HG02870 (cell line): ENCODE measurements around the gene ELAVL3.

Experiments
- ATAC-seq: cut with Tn5 transposase; IDR thresholded peaks from one replicate; pipeline ENCODE4 v1.9.1; 2021; ENCODE audit warnings: mild to moderate bottlenecking, moderate library complexity; ENCODE audit not compliant: unreplicated experiment

The ELAVL3 gene

GRCh38 chr19:11480715-11481533, at the start of gene ELAVL3:
Gene ELAVL3, minus strand, starts transcription at chr19:11481046. Its CDS starts 438 bp downstream, at chr19:11480608.
- ATAC-seq = no peak

DNA sequence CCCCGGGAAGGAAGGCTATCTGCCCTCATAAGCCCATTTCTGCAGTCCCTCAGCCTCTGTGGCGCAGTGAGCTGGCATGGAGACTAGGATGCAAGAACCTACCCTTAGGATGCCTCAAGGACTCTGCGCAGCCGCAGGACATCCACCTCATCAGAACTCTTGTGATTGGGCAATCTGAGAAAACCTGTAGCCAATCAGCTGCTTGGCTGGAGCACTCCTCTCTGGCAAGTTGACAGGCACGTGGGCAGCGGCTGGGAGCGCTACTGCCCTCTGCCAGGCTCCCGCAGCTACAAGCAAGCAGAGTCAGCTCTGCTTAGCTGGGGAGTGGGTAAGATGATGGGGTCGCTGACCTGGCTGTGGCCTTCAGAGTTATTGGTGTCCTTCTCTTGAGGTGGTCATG, 49.6 kb upstream of the ELAVL3 start:
- no peak for ATAC-seq

DNA sequence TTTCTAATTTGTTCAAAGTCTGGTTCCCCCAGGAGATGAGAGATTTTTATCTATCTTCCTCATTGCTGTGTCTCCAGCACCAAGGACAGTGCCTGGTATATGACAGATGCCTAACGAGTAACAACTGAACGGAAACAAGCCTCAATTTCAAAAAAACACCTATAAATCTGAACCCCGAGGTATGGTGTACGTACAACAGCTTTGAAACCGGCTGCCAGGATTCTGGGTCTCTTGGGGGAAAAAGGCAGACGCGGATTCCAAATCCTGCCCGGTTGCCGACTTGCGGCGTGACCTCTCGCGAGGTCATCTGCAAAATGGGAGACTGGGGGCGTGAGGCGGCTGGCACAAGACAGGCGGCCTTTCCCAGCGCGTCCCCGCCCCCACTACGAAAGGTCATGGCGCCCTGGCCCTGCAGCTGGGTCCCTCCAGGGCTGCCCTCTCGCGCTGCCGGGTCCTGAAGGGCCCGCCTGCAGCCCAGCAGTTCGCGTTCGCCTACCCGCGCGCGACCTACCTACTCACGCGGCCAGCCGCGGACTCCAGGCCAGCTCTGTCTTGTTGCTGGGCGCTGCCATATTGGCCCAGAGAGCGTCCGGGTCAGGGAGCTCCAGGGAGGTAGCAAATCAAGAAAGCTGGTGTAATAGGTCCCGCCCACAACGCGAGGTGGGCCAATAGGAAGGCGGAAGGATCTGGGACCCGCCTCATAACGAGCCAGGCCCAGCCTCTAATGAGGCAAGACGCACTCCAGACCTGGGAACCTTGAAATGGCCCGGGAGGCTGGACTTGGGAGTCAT, 47.9 kb upstream of the ELAVL3 start, which contains the start of gene ECSIT:
ECSIT (minus strand) TSS at position 584 of the 791 bp plus-strand sequence. CDS start 9,964 bp downstream, outside the sequence.
- peak; percentile 96 for ATAC-seq

- ATAC-seq = no peak
These were observed 38.3 kb upstream of the ELAVL3 start for GRCh38 chr19:11519138-11519537.

GRCh38 chr19:11513946-11514345, 33.1 kb upstream of the ELAVL3 start:
- ATAC-seq = no peak

DNA sequence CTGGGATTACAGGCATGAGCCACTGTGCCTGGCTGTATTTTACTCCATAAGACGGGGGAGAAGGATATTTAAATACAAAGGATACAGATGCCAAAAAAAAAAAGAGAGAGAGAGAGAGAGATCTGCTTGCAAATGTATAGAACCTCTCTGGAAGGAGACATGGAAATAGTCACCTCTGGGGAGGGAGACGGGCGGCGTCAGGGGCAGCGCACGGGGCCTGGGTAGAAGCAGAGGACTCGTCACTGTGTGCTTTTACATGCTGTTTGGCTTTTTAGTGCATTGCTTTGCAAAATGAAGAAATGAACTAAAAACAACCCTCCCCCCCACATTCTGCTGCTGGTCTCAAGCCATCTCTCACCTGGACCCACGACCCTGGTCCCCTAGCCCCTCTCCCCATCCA, 29.6 kb upstream of the ELAVL3 start:
- no peak for ATAC-seq

DNA sequence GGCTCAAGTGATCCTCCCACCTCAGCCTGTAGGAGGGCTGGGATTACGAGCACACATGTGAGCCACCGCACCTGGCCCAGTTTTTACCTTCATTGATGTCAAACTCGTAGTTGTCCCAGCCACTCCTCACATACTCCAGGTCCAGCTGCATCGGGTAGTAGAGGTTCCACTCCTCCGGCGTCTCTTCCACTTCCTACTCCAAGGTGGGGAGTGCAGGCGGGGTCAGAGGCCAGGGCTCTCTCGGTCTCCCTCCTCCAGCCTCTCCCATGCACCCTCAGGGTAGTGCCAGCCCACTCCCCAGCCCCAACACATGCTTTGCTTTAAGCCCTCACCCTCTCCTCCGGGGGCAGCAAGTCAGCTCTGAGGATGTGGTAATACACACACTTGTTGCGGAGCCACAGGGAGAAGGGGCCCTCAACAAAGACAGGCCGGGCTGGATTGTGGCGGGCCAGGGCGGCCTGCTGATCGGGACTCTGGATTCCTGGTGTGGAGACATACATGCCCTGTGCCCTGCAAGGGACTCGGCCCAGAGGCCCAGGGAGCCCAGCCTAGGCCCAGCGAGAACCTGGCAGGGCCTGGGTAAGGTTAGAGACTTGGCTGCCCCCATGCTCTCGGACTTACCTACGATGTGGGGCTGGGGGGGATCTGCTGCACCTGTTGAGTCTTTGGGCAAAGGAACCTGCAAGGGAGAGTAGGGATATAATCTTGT, 26.7 kb upstream of the ELAVL3 start:
- ATAC-seq = no peak

GRCh38 chr19:11506967-11507366, 26.1 kb upstream of the ELAVL3 start:
- no peak for ATAC-seq

DNA sequence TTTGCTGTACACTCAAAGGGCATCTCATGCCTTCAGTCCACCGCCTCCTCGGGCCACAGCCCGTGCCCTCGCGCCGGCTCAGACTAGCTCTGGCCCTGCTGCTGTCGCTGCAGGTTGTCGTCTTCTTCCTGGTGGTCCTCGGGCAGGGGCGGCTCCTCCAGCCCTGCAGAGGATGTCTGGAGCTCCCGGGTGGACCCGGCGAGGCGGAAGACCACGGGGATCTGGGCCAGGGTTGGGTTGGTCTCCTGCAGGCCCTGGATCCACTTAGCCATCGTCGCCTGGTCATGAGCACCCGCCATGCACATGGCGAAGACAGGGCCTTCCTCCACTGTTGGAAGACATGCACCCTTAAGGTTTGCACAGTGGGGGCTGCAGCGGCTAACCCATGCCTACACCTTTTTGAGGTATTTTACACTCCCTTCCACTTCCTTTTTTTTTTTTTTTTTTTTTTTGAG, 25.3 kb upstream of the ELAVL3 start:
- peak; percentile 28 for ATAC-seq

- peak; percentile 52 for ATAC-seq
These were observed 24.8 kb upstream of the ELAVL3 start, which contains the start of gene ZNF653 for GRCh38 chr19:11505504-11506100. Gene ZNF653, minus strand, starts transcription at chr19:11505839. Its CDS starts 53 bp downstream, at chr19:11505786.

GRCh38 chr19:11505032-11505503, 24.2 kb upstream of the ELAVL3 start:
- ATAC-seq = peak; percentile 84

- no peak for ATAC-seq
These were observed 23.7 kb upstream of the ELAVL3 start for GRCh38 chr19:11504502-11505031.

- ATAC-seq = no peak
These were observed 19.1 kb upstream of the ELAVL3 start for GRCh38 chr19:11499890-11500420.

DNA sequence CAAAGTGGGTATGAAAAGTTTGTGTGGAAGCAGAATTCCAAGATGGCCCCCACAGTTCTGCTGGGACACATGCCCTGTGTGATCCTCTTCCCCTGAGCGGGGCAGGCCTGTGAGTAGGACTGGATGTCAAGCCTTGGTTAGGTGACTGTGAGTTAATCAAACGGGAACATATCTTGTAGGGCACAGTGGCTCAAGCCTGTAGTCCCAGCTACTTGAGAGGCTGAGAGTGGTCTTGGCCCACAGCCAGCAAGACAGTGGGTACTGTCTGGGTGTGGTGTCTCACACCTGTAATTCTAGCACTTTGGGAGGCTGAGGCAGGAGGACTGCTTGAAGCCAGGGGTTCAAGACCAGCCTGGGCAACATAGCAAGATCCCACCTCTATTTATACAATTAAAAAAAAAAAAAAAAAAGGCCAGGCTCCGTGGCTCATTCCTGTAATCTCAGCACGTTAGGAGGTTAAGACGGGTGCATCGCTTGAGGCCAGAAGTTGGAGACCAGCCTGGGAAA, 18.4 kb upstream of the ELAVL3 start:
- no peak for ATAC-seq

GRCh38 chr19:11496391-11497163, 15.7 kb upstream of the ELAVL3 start:
- no peak for ATAC-seq

DNA sequence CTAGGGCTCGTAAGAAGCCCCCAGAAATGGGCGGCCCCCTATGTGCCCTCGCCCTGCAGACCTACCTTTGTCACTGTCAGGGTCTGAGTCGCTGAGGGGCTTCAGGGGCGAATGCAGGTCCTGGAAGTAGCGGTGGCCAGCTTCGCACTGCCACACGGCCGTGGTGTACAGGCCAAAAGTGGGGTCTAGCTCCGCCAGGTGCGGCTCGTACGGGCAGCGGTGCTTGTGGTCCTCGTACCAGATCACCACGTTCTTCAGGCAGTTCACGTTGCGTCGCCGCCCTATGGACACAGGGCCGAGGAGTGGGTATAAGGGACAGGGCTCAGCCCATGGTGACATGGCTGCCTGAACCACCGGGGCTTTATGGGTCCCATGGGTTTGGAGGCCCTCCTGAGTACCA, 15.0 kb upstream of the ELAVL3 start:
- no peak for ATAC-seq

- ATAC-seq = no peak
These were observed 14.6 kb upstream of the ELAVL3 start for GRCh38 chr19:11495481-11495880.

GRCh38 chr19:11494634-11495285, 13.9 kb upstream of the ELAVL3 start:
- ATAC-seq = no peak
